HUES6 (cell line): Measurements from ENCODE around the gene EXOC3L4.
A peak's percentile ranks its signal among the peaks of the same experiment; 100 is the strongest.
"Not testable (repeated sequence)": the region's sequence is repeated elsewhere in the genome, so short reads cannot be mapped to it uniquely, and the experiment has no call there.

Experiments
- H3K27ac ChIP-seq: 2 replicates; pipeline ENCODE4 v1.7.0; 2013; ENCODE audit warnings: low read depth, mild to moderate bottlenecking, low read length, inconsistent platforms
- H3K27me3 ChIP-seq: 2 replicates; pipeline ENCODE4 v1.6.1; 2013; ENCODE audit warnings: low read length; ENCODE audit not compliant: control insufficient read depth, insufficient read depth
- H3K36me3 ChIP-seq: 2 replicates; pipeline ENCODE4 v1.6.1; 2013; ENCODE audit warnings: low read length; ENCODE audit not compliant: control insufficient read depth, insufficient read depth
- H3K4me1 ChIP-seq: 2 replicates; pipeline ENCODE4 v1.6.1; 2013; ENCODE audit warnings: low read length; ENCODE audit not compliant: control insufficient read depth, insufficient read depth
- H3K4me3 ChIP-seq: 2 replicates; pipeline ENCODE4 v1.5.1; 2013; ENCODE audit warnings: low read depth, low read length
- H3K9ac ChIP-seq: one replicate; pipeline ENCODE4 v1.6.1; 2013; ENCODE audit warnings: mild to moderate bottlenecking, low read length
- H3K9me3 ChIP-seq: 2 replicates; pipeline ENCODE4 v1.6.1; 2013; ENCODE audit warnings: low read depth, low read length; ENCODE audit not compliant: control insufficient read depth, insufficient read depth

The EXOC3L4 gene

GRCh38 chr14:103118663-103119404 lies 24.3 kb downstream of the EXOC3L4 start:
- Histone ChIP-seq H3K4me3 (no peak overlapping the region), H3K9ac (no peak overlapping the region), H3K27ac (no peak overlapping the region), H3K27me3 (no peaks in the 10 kb centered on the region; the same call in 1 of the 2 replicates), H3K4me1 (peaks cover 25% of the 10 kb centered on the region), H3K9me3 (no peaks in the 10 kb centered on the region), H3K36me3 (no peaks in the 10 kb centered on the region)

- H3K4me1 ChIP-seq = peaks cover 30% of the 10 kb centered on the region
- H3K9me3 ChIP-seq, H3K27me3 ChIP-seq, H3K4me3 ChIP-seq, H3K27ac ChIP-seq, H3K36me3 ChIP-seq, H3K9ac ChIP-seq: not testable (repeated sequence)
Measured at GRCh38 chr14:103119527-103119926, 25.0 kb downstream of the EXOC3L4 start.

- H3K36me3 ChIP-seq = no peaks in the 10 kb centered on the region
Measured at GRCh38 chr14:103121121-103121845, 26.8 kb downstream of the EXOC3L4 start.

GRCh38 chr14:103121846-103122584 lies 27.5 kb downstream of the EXOC3L4 start:
- Histone ChIP-seq H3K36me3 (no peaks in the 10 kb centered on the region), H3K9ac (peak overlapping the region; percentile 37), H3K4me1 (peaks cover 35% of the 10 kb centered on the region), H3K27ac (peak overlapping the region; percentile 38; the same call in 1 of the 2 replicates), H3K27me3 (peaks cover 25% of the 10 kb centered on the region; the same call in 1 of the 2 replicates), H3K4me3 (peak overlapping the region; percentile 59), H3K9me3 (no peaks in the 10 kb centered on the region)

More at GRCh38 chr14:103121121-103121845, 26.8 kb downstream of the EXOC3L4 start:
- Histone ChIP-seq H3K9me3 (no peaks in the 10 kb centered on the region), H3K9ac (peak overlapping the region; percentile 5), H3K4me1 (peaks cover 30% of the 10 kb centered on the region), H3K27me3 (peaks cover 21% of the 10 kb centered on the region; the same call in 1 of the 2 replicates), H3K4me3 (no peak overlapping the region), H3K27ac (no peak overlapping the region)

- H3K4me3 ChIP-seq = peak overlapping the region; percentile 59
- no peaks in the 10 kb centered on the region for H3K36me3 ChIP-seq
- H3K9me3 ChIP-seq = no peaks in the 10 kb centered on the region
- H3K27ac ChIP-seq = peak overlapping the region; percentile 38; the same call in 1 of the 2 replicates
- peaks cover 36% of the 10 kb centered on the region for H3K4me1 ChIP-seq
- peaks cover 28% of the 10 kb centered on the region; the same call in 1 of the 2 replicates for H3K27me3 ChIP-seq
- peak overlapping the region; percentile 37 for H3K9ac ChIP-seq
Measured at GRCh38 chr14:103122585-103122946, 28.0 kb downstream of the EXOC3L4 start.

GRCh38 chr14:103122947-103123633 lies 28.6 kb downstream of the EXOC3L4 start, which contains the start of gene TNFAIP2:
TSS of gene TNFAIP2 (plus strand) at chr14:103123461. CDS start at chr14:103126458, 2,997 bp downstream.
- H3K9ac ChIP-seq = peak within 1 kb of the TSS; percentile 37
- peak within 1 kb of the TSS; percentile 59 for H3K4me3 ChIP-seq
- peaks cover 42% of the 10 kb centered on the region for H3K4me1 ChIP-seq
- H3K9me3 ChIP-seq = no peaks in the 10 kb centered on the region
- H3K27me3 ChIP-seq = peaks cover 33% of the 10 kb centered on the region; the same call in 1 of the 2 replicates
- peak within 1 kb of the TSS; percentile 38; the same call in 1 of the 2 replicates for H3K27ac ChIP-seq
- H3K36me3 ChIP-seq = no peaks in the 10 kb centered on the region

GRCh38 chr14:103123634-103124500 lies 29.3 kb downstream of the EXOC3L4 start:
- Histone ChIP-seq H3K27ac (no peak overlapping the region), H3K27me3 (peaks cover 33% of the 10 kb centered on the region; the same call in 1 of the 2 replicates), H3K9me3 (no peaks in the 10 kb centered on the region), H3K4me3 (peak overlapping the region; percentile 59), H3K4me1 (peaks cover 44% of the 10 kb centered on the region), H3K9ac (peak overlapping the region; percentile 13), H3K36me3 (no peaks in the 10 kb centered on the region; the same call in 1 of the 2 replicates)

- Histone ChIP-seq H3K27ac (no peak overlapping the region), H3K27me3 (peaks cover 33% of the 10 kb centered on the region; the same call in 1 of the 2 replicates), H3K9me3 (no peaks in the 10 kb centered on the region), H3K9ac (no peak overlapping the region), H3K4me1 (peaks cover 41% of the 10 kb centered on the region), H3K4me3 (peak overlapping the region; percentile 59; the same call in 1 of the 2 replicates), H3K36me3 (no peaks in the 10 kb centered on the region; the same call in 1 of the 2 replicates)
Measured at GRCh38 chr14:103124501-103125001, 30.0 kb downstream of the EXOC3L4 start.

- Histone ChIP-seq H3K36me3 (peaks cover 8% of the 10 kb centered on the region; the same call in 1 of the 2 replicates), H3K9me3 (no peaks in the 10 kb centered on the region), H3K4me3 (no peak overlapping the region), H3K9ac (no peak overlapping the region), H3K27ac (no peak overlapping the region), H3K4me1 (peaks cover 41% of the 10 kb centered on the region), H3K27me3 (peaks cover 33% of the 10 kb centered on the region; the same call in 1 of the 2 replicates)
Measured at GRCh38 chr14:103125098-103126070, 30.9 kb downstream of the EXOC3L4 start.
